HEK293 (cell line): ENCODE results near the gene MTUS2.

Experiments used
- BCL6B ChIP-seq: fragments of 450-650 bp; formaldehyde crosslinking; IDR thresholded peaks from 2 replicates; pipeline ENCODE4 v1.5.1; 2017; ENCODE audit warnings: missing biosample characterization, missing genetic modification characterization
- CTCF ChIP-seq: fragments of 450-650 bp; formaldehyde crosslinking; IDR thresholded peaks from 2 replicates; pipeline ENCODE4 v1.5.1; 2016; ENCODE audit warnings: missing biosample characterization, missing genetic modification characterization
- KLF9 ChIP-seq: fragments of 450-650 bp; formaldehyde crosslinking; IDR thresholded peaks from 2 replicates; pipeline ENCODE4 v1.5.1; 2016; ENCODE audit warnings: missing biosample characterization, missing genetic modification characterization, low read depth
- TCF7L2 ChIP-seq: IDR thresholded peaks from 2 replicates; pipeline ENCODE4 v1.6.1; 2011; ENCODE audit warnings: low read depth, mild to moderate bottlenecking, inconsistent platforms, low read length, moderate library complexity, borderline replicate concordance
- ZBTB26 ChIP-seq: fragments of 450-650 bp; formaldehyde crosslinking; optimal IDR thresholded peaks from 2 replicates; pipeline ENCODE3; 2016; ENCODE audit warnings: missing biosample characterization, mild to moderate bottlenecking, missing genetic modification characterization
- ZNF16 ChIP-seq: fragments of 450-650 bp; formaldehyde crosslinking; IDR thresholded peaks from 2 replicates; pipeline ENCODE4 v1.5.1; 2016; ENCODE audit warnings: low read depth, missing biosample characterization, missing genetic modification characterization
- ZNF302 ChIP-seq: fragments of 450-650 bp; formaldehyde crosslinking; IDR thresholded peaks from 2 replicates; pipeline ENCODE4 v1.5.1; 2016; ENCODE audit warnings: missing biosample characterization, missing genetic modification characterization, low read depth
- ZNF449 ChIP-seq: fragments of 450-650 bp; formaldehyde crosslinking; IDR thresholded peaks from 2 replicates; pipeline ENCODE4 v1.5.1; 2017; ENCODE audit warnings: missing biosample characterization, mild to moderate bottlenecking, missing genetic modification characterization, moderate library complexity
- ZNF473 ChIP-seq: fragments of 450-650 bp; formaldehyde crosslinking; IDR thresholded peaks from 2 replicates; pipeline ENCODE4 v1.5.1; 2017; ENCODE audit warnings: missing biosample characterization, missing genetic modification characterization
- ZNF670 ChIP-seq: fragments of 450-650 bp; formaldehyde crosslinking; IDR thresholded peaks from 2 replicates; pipeline ENCODE4 v1.5.1; 2016; ENCODE audit warnings: missing biosample characterization, missing genetic modification characterization, low read depth
- ZSCAN23 ChIP-seq: fragments of 450-650 bp; formaldehyde crosslinking; IDR thresholded peaks from 2 replicates; pipeline ENCODE4 v1.5.1; 2016; ENCODE audit warnings: missing biosample characterization, missing genetic modification characterization
- TF ChIP-seq, protein P1 (sequence below): fragments of 450-650 bp; formaldehyde crosslinking; IDR thresholded peaks from 2 replicates; pipeline ENCODE4 v1.5.1; 2016; ENCODE audit warnings: missing biosample characterization, missing genetic modification characterization
- TF ChIP-seq, protein P2 (sequence below): fragments of 450-650 bp; formaldehyde crosslinking; IDR thresholded peaks from 2 replicates; pipeline ENCODE4 v1.5.1; 2016; ENCODE audit warnings: missing biosample characterization, missing genetic modification characterization
- TF ChIP-seq, protein P3 (sequence below): fragments of 450-650 bp; formaldehyde crosslinking; IDR thresholded peaks from 2 replicates; pipeline ENCODE4 v1.5.1; 2016; ENCODE audit warnings: missing biosample characterization, missing genetic modification characterization

DNA sequence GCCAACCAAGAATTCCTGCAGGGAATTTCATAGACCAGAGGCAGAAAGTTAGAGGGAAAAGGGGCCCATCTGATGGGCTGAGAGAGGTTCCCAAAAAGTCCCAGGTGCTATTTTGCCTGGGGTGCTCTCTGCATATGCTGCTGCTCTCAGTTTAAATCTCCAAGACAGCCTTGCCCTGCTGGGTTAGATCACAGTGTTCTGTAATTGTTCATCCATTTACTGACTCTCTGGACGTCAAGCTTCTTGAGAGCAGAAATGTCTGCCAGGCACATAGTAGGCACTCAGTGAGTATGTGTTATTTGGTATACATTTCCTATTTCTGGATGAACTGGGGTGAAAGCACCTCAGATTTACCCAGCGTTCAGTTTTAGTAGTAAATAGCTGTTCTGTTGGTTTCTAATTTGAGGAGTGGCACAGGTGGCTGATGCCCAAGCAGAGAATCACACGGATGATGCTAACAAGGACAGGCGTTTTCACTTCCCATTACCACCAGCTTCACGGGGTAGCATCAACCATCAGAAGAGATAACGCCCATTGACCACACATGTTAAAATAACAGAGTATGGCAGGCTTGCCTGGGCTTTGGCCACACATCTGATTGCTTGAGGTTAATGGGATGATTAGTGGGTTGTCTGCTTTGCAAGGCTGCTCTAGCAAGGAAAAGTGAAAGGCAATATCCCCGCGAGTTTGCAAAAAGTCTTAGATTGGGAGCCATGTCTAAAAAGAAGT lies 614.2 kb downstream of the MTUS2 start:
- no peak for TF ChIP-seq CTCF (tag by site-specific recombination)
- TF ChIP-seq ZBTB26 (tag by site-specific recombination), result no peak
- no peak for TF ChIP-seq KLF9 (tag by site-specific recombination)
- TF ChIP-seq, protein P1, sequence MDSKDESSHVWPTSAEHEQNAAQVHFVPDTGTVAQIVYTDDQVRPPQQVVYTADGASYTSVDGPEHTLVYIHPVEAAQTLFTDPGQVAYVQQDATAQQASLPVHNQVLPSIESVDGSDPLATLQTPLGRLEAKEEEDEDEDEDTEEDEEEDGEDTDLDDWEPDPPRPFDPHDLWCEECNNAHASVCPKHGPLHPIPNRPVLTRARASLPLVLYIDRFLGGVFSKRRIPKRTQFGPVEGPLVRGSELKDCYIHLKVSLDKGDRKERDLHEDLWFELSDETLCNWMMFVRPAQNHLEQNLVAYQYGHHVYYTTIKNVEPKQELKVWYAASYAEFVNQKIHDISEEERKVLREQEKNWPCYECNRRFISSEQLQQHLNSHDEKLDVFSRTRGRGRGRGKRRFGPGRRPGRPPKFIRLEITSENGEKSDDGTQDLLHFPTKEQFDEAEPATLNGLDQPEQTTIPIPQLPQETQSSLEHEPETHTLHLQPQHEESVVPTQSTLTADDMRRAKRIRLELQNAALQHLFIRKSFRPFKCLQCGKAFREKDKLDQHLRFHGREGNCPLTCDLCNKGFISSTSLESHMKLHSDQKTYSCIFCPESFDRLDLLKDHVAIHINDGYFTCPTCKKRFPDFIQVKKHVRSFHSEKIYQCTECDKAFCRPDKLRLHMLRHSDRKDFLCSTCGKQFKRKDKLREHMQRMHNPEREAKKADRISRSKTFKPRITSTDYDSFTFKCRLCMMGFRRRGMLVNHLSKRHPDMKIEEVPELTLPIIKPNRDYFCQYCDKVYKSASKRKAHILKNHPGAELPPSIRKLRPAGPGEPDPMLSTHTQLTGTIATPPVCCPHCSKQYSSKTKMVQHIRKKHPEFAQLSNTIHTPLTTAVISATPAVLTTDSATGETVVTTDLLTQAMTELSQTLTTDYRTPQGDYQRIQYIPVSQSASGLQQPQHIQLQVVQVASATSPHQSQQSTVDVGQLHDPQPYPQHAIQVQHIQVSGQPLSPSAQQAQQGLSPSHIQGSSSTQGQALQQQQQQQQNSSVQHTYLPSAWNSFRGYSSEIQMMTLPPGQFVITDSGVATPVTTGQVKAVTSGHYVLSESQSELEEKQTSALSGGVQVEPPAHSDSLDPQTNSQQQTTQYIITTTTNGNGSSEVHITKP (tag by site-specific recombination), result no peak
- TF ChIP-seq ZNF16 (tag by site-specific recombination), result no peak
- no peak for TF ChIP-seq ZSCAN23 (tag by site-specific recombination)
- TF ChIP-seq, protein P2, sequence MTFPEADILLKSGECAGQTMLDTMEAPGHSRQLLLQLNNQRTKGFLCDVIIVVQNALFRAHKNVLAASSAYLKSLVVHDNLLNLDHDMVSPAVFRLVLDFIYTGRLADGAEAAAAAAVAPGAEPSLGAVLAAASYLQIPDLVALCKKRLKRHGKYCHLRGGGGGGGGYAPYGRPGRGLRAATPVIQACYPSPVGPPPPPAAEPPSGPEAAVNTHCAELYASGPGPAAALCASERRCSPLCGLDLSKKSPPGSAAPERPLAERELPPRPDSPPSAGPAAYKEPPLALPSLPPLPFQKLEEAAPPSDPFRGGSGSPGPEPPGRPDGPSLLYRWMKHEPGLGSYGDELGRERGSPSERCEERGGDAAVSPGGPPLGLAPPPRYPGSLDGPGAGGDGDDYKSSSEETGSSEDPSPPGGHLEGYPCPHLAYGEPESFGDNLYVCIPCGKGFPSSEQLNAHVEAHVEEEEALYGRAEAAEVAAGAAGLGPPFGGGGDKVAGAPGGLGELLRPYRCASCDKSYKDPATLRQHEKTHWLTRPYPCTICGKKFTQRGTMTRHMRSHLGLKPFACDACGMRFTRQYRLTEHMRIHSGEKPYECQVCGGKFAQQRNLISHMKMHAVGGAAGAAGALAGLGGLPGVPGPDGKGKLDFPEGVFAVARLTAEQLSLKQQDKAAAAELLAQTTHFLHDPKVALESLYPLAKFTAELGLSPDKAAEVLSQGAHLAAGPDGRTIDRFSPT, result no peak
- no peak for TF ChIP-seq BCL6B (tag by site-specific recombination)
- TF ChIP-seq ZNF302, result no peak
- TF ChIP-seq ZNF473 (tag by site-specific recombination), result no peak
- no peak for TF ChIP-seq TCF7L2
- no peak for TF ChIP-seq ZNF449 (tag by site-specific recombination)
- TF ChIP-seq ZNF670 (tag by site-specific recombination), result no peak
- TF ChIP-seq, protein P3, sequence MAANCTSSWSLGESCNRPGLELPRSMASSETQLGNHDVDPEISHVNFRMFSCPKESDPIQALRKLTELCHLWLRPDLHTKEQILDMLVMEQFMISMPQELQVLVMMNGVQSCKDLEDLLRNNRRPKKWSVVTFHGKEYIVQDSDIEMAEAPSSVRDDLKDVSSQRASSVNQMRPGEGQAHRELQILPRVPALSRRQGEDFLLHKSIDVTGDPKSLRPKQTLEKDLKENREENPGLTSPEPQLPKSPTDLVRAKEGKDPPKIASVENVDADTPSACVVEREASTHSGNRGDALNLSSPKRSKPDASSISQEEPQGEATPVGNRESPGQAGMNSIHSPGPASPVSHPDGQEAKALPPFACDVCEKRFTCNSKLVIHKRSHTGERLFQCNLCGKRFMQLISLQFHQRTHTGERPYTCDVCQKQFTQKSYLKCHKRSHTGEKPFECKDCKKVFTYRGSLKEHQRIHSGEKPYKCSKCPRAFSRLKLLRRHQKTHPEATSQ (tag by site-specific recombination), result no peak
